Type B pancreatic cell (in vitro differentiated cells): ENCODE data around the gene NELL1. TPM values are rescaled to one million over a fixed set of nuclear protein-coding genes. Genes with fewer than 3 reads are reported as not detected.

Source experiments
- DNase-seq: peaks from one replicate; pipeline ENCODE4 v3.0.0; 2021; ENCODE audit warnings: mixed read lengths; ENCODE audit not compliant: unreplicated experiment; ENCODE audit errors: extremely low spot score
- H3K27ac Mint-ChIP-seq: 2 replicates; pipeline ENCODE4 v1.8.0; 2021; ENCODE audit warnings: mild to moderate bottlenecking, mixed read lengths
- H3K27me3 Mint-ChIP-seq: 2 replicates; pipeline ENCODE4 v1.8.0; 2021; ENCODE audit warnings: mixed read lengths
- H3K36me3 Mint-ChIP-seq: 2 replicates; pipeline ENCODE4 v1.8.0; 2021; ENCODE audit warnings: mixed read lengths
- H3K4me1 Mint-ChIP-seq: one replicate; pipeline ENCODE4 v1.8.0; 2021; ENCODE audit warnings: mixed read lengths; ENCODE audit not compliant: unreplicated experiment
- H3K4me3 Mint-ChIP-seq: 2 replicates; pipeline ENCODE4 v1.8.0; 2021; ENCODE audit warnings: mild to moderate bottlenecking, mixed read lengths
- H3K9me3 Mint-ChIP-seq: 2 replicates; pipeline ENCODE4 v1.8.0; 2021; ENCODE audit warnings: mixed read lengths
- total RNA-seq: library from RNA; stranded (reverse); gene quantifications from 2 replicates; pipeline ENCODE4 v1.2.1, GENCODE V29; 2021; ENCODE audit warnings: low replicate concordance
- TF ChIP-seq, protein P1 (sequence below): fragments of 200-600 bp; sonication (generic); conservative IDR thresholded peaks from 2 replicates; pipeline ENCODE4 v1.5.0; 2021; ENCODE audit warnings: antibody characterized with exemption, mild to moderate bottlenecking

NELL1 gene
- total RNA-seq, 1 donor from 2014 or later: 16.9 TPM

DNA sequence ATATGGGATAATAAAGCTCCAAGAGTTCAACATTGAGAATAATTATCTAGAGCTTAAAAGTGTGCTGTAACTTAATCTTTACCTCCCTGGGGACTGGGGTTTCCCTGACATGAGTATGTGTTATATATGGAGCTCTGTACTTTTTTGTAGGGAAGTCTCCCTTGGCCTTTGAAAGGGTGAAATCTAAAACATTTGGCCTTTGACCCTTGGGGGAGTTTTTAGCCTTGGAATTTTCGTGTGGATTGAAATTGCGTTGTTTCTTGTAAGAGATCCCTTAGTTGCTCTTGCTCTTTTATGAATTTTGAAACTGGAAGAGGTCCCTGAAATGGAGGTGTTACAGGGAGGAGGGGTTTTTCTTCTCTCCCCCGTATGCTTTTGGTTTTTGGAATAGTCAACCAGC is 450.0 kb downstream of the NELL1 start:
- H3K27ac Mint-ChIP-seq: no peak overlapping the region
- TF ChIP-seq, protein P1, sequence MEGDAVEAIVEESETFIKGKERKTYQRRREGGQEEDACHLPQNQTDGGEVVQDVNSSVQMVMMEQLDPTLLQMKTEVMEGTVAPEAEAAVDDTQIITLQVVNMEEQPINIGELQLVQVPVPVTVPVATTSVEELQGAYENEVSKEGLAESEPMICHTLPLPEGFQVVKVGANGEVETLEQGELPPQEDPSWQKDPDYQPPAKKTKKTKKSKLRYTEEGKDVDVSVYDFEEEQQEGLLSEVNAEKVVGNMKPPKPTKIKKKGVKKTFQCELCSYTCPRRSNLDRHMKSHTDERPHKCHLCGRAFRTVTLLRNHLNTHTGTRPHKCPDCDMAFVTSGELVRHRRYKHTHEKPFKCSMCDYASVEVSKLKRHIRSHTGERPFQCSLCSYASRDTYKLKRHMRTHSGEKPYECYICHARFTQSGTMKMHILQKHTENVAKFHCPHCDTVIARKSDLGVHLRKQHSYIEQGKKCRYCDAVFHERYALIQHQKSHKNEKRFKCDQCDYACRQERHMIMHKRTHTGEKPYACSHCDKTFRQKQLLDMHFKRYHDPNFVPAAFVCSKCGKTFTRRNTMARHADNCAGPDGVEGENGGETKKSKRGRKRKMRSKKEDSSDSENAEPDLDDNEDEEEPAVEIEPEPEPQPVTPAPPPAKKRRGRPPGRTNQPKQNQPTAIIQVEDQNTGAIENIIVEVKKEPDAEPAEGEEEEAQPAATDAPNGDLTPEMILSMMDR: no peak
- no peaks in the 10 kb centered on the region for H3K9me3 Mint-ChIP-seq
- no peaks in the 10 kb centered on the region for H3K36me3 Mint-ChIP-seq
- no peak overlapping the region for H3K4me3 Mint-ChIP-seq
- peaks cover 5% of the 10 kb centered on the region for H3K4me1 Mint-ChIP-seq
- no peak for DNase-seq
- no peaks in the 10 kb centered on the region for H3K27me3 Mint-ChIP-seq

DNA sequence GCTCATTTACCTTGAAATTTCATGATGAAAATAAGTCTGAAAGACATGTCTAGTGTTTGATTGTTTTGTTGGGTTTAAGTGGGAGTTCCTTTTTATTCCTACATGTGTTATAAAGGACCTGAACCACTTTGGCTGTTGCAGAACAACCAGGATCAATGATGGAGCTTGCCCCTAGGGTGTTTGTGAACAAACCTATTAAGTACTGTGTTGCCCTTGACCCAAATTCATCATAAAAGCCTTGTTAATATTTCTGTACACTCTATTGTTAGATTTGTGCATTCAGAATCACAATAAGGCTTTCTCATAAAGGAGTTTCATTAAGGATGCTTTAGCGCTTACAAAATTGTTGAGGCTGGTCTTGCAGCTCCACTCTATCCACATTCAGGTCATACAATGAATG is 452.6 kb downstream of the NELL1 start:
- H3K4me3 Mint-ChIP-seq: no peak overlapping the region
- peaks cover 8% of the 10 kb centered on the region for H3K4me1 Mint-ChIP-seq
- no peak for DNase-seq
- H3K27me3 Mint-ChIP-seq: no peaks in the 10 kb centered on the region
- no peaks in the 10 kb centered on the region for H3K9me3 Mint-ChIP-seq
- TF ChIP-seq, protein P1: no peak
- H3K27ac Mint-ChIP-seq: no peak overlapping the region
- H3K36me3 Mint-ChIP-seq: no peaks in the 10 kb centered on the region

DNA sequence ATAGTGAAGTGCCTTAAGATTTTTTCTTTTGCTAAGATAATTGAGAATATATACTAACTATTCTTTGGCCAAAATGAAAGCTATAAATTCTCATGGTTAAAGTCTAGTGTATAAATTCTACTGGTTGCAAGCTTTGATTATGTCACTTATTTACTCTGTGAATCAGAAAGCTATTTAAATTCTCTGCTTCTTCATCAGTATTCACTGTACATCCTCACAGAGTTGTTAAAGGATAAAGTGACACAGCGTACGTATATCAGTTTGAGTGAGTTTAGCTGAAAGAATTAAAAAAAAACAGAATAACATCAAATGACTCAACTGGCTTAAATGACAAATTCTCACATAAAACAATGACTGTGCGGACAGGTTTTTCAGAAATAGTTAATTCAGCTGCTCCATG is 453.1 kb downstream of the NELL1 start:
- no peak overlapping the region for H3K27ac Mint-ChIP-seq
- peaks cover 8% of the 10 kb centered on the region for H3K4me1 Mint-ChIP-seq
- no peak overlapping the region for H3K4me3 Mint-ChIP-seq
- H3K27me3 Mint-ChIP-seq: no peaks in the 10 kb centered on the region
- DNase-seq: no peak
- H3K9me3 Mint-ChIP-seq: no peaks in the 10 kb centered on the region
- H3K36me3 Mint-ChIP-seq: no peaks in the 10 kb centered on the region
- TF ChIP-seq, protein P1: no peak

DNA sequence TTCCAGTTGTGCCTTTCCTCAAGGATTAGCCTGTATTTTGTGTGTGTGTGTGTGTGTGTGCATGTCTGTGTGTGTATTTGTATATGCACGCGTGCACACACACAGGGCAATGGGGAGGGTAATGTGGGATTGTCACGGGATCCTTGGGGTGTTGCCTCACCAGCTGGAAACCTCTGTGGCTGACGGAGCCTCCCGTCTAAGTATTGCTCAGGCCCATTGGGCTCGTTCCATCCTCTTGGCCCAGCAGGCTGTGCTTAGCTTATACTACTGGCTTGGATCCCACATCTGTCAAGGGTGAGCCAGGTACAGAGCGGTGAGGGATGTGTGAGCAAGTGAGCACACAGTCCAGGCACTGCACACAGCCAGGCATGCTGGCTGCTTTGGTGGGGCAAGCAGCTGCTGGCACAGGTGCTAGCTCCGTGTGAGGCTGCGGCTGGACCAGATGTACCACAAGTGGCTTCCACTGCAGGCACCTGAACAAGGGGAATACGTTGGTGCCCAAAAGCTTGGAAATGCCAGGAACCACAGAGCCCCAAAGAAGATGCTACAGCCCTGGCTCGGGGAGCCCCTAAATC is 462.8 kb downstream of the NELL1 start:
- Mint-ChIP-seq H3K36me3 (no peaks in the 10 kb centered on the region), H3K27me3 (no peaks in the 10 kb centered on the region), H3K4me3 (no peak overlapping the region), H3K9me3 (no peaks in the 10 kb centered on the region), H3K27ac (no peak overlapping the region), H3K4me1 (no peaks in the 10 kb centered on the region)
- DNase-seq: no peak
- TF ChIP-seq, protein P1: no peak

DNA sequence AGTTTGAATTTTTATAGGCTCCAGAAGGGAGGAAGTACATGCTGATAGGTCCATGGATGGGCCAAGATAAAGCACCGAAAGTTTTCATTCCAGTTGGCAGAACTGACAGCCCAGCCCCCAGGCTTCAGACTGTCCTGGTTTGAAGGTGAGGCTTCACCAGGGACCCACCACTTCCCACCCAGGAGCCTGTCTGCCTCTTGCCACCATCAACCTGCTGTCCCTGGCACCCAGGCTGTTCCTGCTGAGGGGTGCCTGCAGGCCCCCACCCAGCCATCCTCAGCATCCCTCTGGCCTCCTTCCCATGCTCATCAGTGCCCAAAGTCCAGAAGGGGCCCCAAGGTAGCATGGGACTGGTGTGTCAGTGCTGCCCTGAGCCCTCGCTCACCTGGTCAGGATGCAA is 463.9 kb downstream of the NELL1 start:
- no peaks in the 10 kb centered on the region for H3K27me3 Mint-ChIP-seq
- no peak overlapping the region for H3K4me3 Mint-ChIP-seq
- H3K9me3 Mint-ChIP-seq: no peaks in the 10 kb centered on the region
- no peak for DNase-seq
- H3K36me3 Mint-ChIP-seq: no peaks in the 10 kb centered on the region
- no peaks in the 10 kb centered on the region for H3K4me1 Mint-ChIP-seq
- no peak overlapping the region for H3K27ac Mint-ChIP-seq
- TF ChIP-seq, protein P1: no peak

DNA sequence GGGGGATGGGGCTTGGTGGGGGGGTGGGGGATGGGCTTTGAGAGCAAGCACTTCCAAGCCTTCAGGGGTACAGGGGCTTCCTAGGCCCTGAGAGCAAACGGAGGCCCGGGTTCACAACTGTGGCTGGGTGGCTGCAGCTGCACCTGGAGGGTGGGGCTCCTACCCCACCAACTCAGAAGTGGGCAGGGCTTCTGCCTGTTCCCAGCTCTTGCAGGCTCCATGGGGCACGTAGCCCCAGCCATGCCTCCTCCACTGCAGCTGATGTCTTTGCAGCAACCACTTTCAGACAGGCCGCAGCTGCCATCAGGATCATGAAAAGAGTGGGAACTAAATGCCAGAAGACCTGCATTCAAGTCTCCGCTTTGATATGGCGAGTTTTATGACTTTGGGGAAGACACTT is 464.3 kb downstream of the NELL1 start:
- Mint-ChIP-seq H3K4me3 (no peak overlapping the region), H3K9me3 (no peaks in the 10 kb centered on the region), H3K27ac (no peak overlapping the region), H3K27me3 (no peaks in the 10 kb centered on the region), H3K4me1 (no peaks in the 10 kb centered on the region), H3K36me3 (no peaks in the 10 kb centered on the region)
- no peak for DNase-seq
- TF ChIP-seq, protein P1: no peak
